Upper lobe of left lung (tissue), 6 donors: ENCODE data around the gene UBE2J2. TPM values are rescaled to one million over a fixed set of nuclear protein-coding genes. Genes with fewer than 3 reads are reported as not detected.
A peak's percentile ranks its signal among the peaks of the same experiment; 100 is the strongest.

Source experiments
- ATAC-seq, 2 donors: fragments of 200-7000 bp; cut with Tn5 transposase; one replicate each; pipeline ENCODE4 v1.9.1; 2022; ENCODE audit warnings: mild to moderate bottlenecking in 2 of 2, moderate library complexity in 2 of 2; ENCODE audit not compliant: low FRiP score in 2 of 2
- DNase-seq, 2 donors: peaks; one replicate each; pipeline ENCODE4 v3.0.0-alpha.2; 2019 to 2020
- H3K27ac ChIP-seq, 4 donors: fragments of 200-600 bp; sonication (generic); one replicate each; pipeline ENCODE4 v1.5.1; 2016 to 2019
- H3K27me3 ChIP-seq, 4 donors: fragments of 200-600 bp; sonication (generic); one replicate each; pipeline ENCODE4 v1.5.1; 2017 to 2019
- H3K36me3 ChIP-seq, 4 donors: fragments of 200-600 bp; sonication (generic); one replicate each; pipeline ENCODE4 v1.5.1; 2016 to 2019
- H3K4me1 ChIP-seq, 4 donors: fragments of 200-600 bp; sonication (generic); one replicate each; pipeline ENCODE4 v1.5.1; 2018 to 2019
- H3K4me3 ChIP-seq, 4 donors: fragments of 200-600 bp; sonication (generic); one replicate each; pipeline ENCODE4 v1.5.1; 2017 to 2019; ENCODE audit warnings: mild to moderate bottlenecking in 2 of 4, moderate library complexity in 1 of 4
- H3K9me3 ChIP-seq, 4 donors: fragments of 200-600 bp; sonication (generic); one replicate each; pipeline ENCODE4 v1.5.1; 2018 to 2019
- EP300 ChIP-seq, 4 donors: sonication (generic); formaldehyde crosslinking; IDR thresholded peaks; one replicate each; pipeline ENCODE4 v1.5.1; 2017; ENCODE audit warnings: antibody characterized with exemption in 4 of 4, control low read depth in 2 of 4
- POLR2A ChIP-seq, 4 donors: fragments of 450-650 bp; IDR thresholded peaks; one replicate each; pipeline ENCODE4 v1.5.1; 2016 to 2017; ENCODE audit warnings: antibody characterized with exemption in 4 of 4, mild to moderate bottlenecking in 2 of 4
- POLR2AphosphoS5 ChIP-seq, 2 donors: sonication (generic); formaldehyde crosslinking; IDR thresholded peaks; one replicate each; pipeline ENCODE4 v1.5.1; 2017; ENCODE audit warnings: antibody characterized with exemption in 2 of 2
- WGBS, 2 donors: methylation state at CpG; one replicate each; pipeline ENCODE4 v1.1.5; 2017 to 2018; 5-methylcytosine and 5-hydroxymethylcytosine counted together
- total RNA-seq, 6 donors: library from RNA; depleted of rRNA in 4 of 6; stranded (reverse); fragments of >200 nt in 4 of 6; gene quantifications; one replicate each; pipeline versions ENCODE4 v1.1.0 to v1.2.1, GENCODE V29; 2016 to 2021
- TF ChIP-seq, protein P1 (sequence below), 6 experiments: fragments of 450-650 bp in 4 of 6; fragments of 200-600 bp in 2 of 6; sonication (generic) in 2 of 6; IDR thresholded peaks; one replicate each; pipeline ENCODE4 v1.5.1; 2016 to 2019; ENCODE audit warnings: antibody characterized with exemption in 6 of 6
- donor health status: DM: no; HTN: no; CAD: no; lungs with moderate emphysema.
- donor health status: DM: no; HTN: yes; CAD: no; lungs with severe emphysema.

UBE2J2 gene
- total RNA-seq, 6 donors from 2014 or later, result 41.5 to 88.0 (median 50.5) TPM

DNA sequence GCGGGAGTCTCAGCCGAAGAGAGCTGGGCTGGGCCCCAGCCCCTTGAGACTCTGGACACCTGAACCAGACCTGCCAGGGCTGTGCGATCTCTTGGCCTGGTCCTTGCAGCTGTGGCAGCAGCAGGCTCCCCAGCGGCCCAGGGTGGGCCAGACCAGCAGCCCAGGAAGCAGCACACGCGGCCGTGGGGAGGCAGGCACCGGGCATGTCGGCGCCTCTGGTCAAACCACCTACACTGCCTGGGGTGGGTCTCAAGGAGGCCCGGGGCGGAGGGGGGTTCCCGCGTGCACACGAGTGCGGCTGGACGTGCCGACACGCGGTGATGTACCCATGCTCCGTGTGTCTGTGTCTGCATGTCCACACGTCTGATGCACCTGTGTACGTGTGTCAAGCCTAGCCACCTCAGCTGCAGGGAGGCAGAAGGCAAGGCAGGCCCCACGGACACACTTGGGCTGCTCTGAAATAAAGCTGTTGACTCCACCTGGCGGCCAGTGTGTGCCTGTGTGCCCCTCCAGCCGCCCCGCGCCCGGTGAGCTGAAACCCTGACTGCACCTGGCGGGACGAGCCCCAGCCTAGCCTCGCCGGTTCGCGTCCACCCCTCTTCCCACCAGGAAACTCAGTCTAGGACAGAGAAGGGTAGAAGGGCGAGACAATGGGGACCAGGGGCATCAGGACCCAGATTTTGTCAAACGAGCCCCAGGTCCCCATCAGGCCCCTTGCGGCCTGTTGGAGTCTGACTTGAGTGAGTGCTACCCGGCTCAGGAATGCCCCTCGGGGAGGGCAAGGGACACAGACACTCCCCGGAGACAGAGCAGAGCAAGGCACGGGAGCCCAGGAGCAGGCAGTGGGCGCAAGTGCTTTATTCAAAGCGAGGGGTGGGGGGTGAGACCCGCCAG, 18.1 kb upstream of the UBE2J2 start:
- H3K4me1 ChIP-seq, result peaks cover 0 to 14% (median 9%) of the 10 kb centered on the region in 4 donors
- 39 to 45% methylated on average over 18 to 42 of the region's 45 CpGs for WGBS, 2 donors
- H3K4me3 ChIP-seq, result no peak overlapping the region
- peak; percentile 80 to 89 for DNase-seq
- H3K36me3 ChIP-seq, result peaks cover 0 to 34% (median 13%) of the 10 kb centered on the region in 4 donors
- peak; percentile 61 to 81 for ATAC-seq
- no peaks in the 10 kb centered on the region for H3K9me3 ChIP-seq
- H3K27me3 ChIP-seq, result peaks cover 0 to 3% (median 0%) of the 10 kb centered on the region in 4 donors
- TF ChIP-seq EP300 (IDR thresholded peaks at IDR 0.05), result no peak
- TF ChIP-seq, protein P1, sequence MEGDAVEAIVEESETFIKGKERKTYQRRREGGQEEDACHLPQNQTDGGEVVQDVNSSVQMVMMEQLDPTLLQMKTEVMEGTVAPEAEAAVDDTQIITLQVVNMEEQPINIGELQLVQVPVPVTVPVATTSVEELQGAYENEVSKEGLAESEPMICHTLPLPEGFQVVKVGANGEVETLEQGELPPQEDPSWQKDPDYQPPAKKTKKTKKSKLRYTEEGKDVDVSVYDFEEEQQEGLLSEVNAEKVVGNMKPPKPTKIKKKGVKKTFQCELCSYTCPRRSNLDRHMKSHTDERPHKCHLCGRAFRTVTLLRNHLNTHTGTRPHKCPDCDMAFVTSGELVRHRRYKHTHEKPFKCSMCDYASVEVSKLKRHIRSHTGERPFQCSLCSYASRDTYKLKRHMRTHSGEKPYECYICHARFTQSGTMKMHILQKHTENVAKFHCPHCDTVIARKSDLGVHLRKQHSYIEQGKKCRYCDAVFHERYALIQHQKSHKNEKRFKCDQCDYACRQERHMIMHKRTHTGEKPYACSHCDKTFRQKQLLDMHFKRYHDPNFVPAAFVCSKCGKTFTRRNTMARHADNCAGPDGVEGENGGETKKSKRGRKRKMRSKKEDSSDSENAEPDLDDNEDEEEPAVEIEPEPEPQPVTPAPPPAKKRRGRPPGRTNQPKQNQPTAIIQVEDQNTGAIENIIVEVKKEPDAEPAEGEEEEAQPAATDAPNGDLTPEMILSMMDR (IDR thresholded peaks at IDR 0.05), result peak; percentile 56 to 92 (median 85)
- H3K27ac ChIP-seq, result no peak overlapping the region

DNA sequence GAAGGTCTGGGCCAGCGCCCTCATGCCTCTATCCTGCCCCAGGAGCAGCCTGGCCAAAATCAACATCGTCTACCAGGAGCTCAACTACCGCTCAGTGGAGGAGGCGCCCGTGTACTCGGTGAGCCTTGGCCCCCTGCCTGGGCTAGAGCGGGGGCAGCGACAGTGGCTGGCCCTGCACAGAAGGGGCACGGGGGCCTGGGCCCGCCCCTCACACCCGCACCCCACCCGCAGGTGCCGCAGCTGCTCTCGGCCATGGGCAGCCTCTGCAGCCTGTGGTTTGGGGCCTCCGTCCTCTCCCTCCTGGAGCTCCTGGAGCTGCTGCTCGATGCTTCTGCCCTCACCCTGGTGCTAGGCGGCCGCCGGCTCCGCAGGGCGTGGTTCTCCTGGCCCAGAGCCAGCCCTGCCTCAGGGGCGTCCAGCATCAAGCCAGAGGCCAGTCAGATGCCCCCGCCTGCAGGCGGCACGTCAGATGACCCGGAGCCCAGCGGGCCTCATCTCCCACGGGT, 17.4 kb upstream of the UBE2J2 start:
- no peak overlapping the region for H3K27ac ChIP-seq
- H3K4me1 ChIP-seq, result peaks cover 0 to 14% (median 9%) of the 10 kb centered on the region in 4 donors
- H3K36me3 ChIP-seq, result peaks cover 0 to 27% (median 13%) of the 10 kb centered on the region in 4 donors
- peak in 1 of 2 donors; percentile 86 for DNase-seq
- no peak overlapping the region for H3K4me3 ChIP-seq
- H3K9me3 ChIP-seq, result no peaks in the 10 kb centered on the region
- ATAC-seq, result peak in 1 of 2 donors; percentile 15
- peaks cover 0 to 8% (median 0%) of the 10 kb centered on the region in 4 donors for H3K27me3 ChIP-seq
- 35% methylated on average over 9 of the region's 28 CpGs; no CpG with 5 or more reads in 1 of the 2 donors for WGBS, 2 donors
- TF ChIP-seq POLR2AphosphoS5 (IDR thresholded peaks at IDR 0.05), result no peak
- TF ChIP-seq, protein P1 (IDR thresholded peaks at IDR 0.05), result no peak
- no peak for TF ChIP-seq EP300 (IDR thresholded peaks at IDR 0.05)
- no peak for TF ChIP-seq POLR2A (IDR thresholded peaks at IDR 0.05)

DNA sequence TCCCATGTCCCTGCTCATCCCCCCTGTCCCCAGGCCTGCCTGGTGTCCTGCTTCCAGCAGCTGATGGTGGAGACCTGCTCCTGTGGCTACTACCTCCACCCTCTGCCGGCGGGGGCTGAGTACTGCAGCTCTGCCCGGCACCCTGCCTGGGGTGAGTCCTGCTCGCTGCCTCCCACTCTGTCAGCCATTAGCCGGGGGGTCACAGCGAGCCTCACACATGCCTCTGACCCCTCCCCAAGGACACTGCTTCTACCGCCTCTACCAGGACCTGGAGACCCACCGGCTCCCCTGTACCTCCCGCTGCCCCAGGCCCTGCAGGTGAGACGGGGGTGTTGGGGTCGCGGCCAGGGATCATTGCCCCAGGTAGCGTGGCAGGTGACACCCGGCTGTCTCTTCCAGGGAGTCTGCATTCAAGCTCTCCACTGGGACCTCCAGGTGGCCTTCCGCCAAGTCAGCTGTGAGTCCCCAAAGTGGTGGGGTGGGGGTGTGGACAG, 16.6 kb upstream of the UBE2J2 start:
- Histone ChIP-seq H3K36me3 (peaks cover 0 to 19% (median 9%) of the 10 kb centered on the region in 4 donors), H3K27me3 (peaks cover 0 to 10% (median 0%) of the 10 kb centered on the region in 4 donors), H3K9me3 (no peaks in the 10 kb centered on the region), H3K27ac (no peak overlapping the region), H3K4me3 (no peak overlapping the region), H3K4me1 (peaks cover 0 to 14% (median 9%) of the 10 kb centered on the region in 4 donors)
- TF ChIP-seq, protein P1 (IDR thresholded peaks at IDR 0.05), result peak; percentile 62 to 84 (median 74)
- TF ChIP-seq POLR2A (IDR thresholded peaks at IDR 0.05), result no peak
- DNase-seq (peak; percentile 63 to 92), ATAC-seq (peak; percentile 58 to 61)
- 34 to 44% methylated on average over 6 to 15 of the region's 15 CpGs for WGBS, 2 donors

DNA sequence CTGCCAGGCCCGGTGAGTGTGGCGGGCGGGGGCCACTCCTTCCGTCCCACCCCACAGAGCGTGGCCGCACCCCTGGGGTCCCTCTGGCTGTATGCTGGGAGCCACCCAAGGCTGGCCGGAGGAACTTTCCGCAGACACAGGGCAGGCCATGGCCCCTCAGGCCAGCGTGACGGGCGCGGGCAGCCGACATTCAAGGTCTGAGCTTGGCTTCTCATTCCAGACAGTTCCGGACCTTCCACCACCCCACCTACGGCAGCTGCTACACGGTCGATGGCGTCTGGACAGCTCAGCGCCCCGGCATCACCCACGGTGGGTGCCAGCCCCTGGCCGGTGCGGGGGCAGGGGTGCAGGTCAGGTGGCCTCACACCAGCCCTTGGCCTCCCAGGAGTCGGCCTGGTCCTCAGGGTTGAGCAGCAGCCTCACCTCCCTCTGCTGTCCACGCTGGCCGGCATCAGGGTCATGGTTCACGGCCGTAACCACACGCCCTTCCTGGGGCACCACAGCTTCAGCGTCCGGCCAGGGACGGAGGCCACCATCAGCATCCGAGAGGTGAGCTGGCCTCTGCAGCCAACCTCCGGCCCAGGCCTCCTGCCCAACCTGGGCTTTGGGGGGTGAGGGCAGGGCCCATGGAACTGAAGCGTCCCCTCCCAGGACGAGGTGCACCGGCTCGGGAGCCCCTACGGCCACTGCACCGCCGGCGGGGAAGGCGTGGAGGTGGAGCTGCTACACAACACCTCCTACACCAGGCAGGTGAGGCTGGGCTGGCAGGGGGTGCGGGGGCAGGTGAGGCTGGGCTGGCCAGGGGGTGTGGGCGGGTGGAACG, 13.8 kb upstream of the UBE2J2 start:
- H3K36me3 ChIP-seq, result no peaks in the 10 kb centered on the region
- WGBS, 2 donors, result 76 to 92% methylated on average over 18 to 33 of the region's 46 CpGs
- H3K27ac ChIP-seq, result no peak overlapping the region
- no peak for ATAC-seq
- H3K4me3 ChIP-seq, result no peak overlapping the region
- H3K4me1 ChIP-seq, result peaks cover 0 to 14% (median 9%) of the 10 kb centered on the region in 4 donors
- H3K27me3 ChIP-seq, result peaks cover 0 to 10% (median 0%) of the 10 kb centered on the region in 4 donors
- peak in 1 of 2 donors; percentile 84 for DNase-seq
- no peak for TF ChIP-seq POLR2A (IDR thresholded peaks at IDR 0.05)
- TF ChIP-seq POLR2AphosphoS5 (IDR thresholded peaks at IDR 0.05), result no peak
- TF ChIP-seq, protein P1 (IDR thresholded peaks at IDR 0.05), result no peak
- no peak for TF ChIP-seq EP300 (IDR thresholded peaks at IDR 0.05)
- no peaks in the 10 kb centered on the region for H3K9me3 ChIP-seq
